ENCODE measurements around the gene DHDDS.
"Not testable (repeated sequence)": the region's sequence is repeated elsewhere in the genome, so short reads cannot be mapped to it uniquely, and the experiment has no call there.

Gene DHDDS

GRCh38 chr1:26431979-26432695 is at the start of gene DHDDS:
DHDDS (plus strand) TSS chr1:26432321; CDS start chr1:26432946, 625 bp downstream.
- DNase-seq (ENCODE audit: low spot score): peak; percentile 100

- DNase-seq (ENCODE audit: low spot score): no peak
These were observed 48.0 kb upstream of the DHDDS start for GRCh38 chr1:26384076-26384475.

- DNase-seq (ENCODE audit: low spot score): not testable (repeated sequence)
These were observed 47.1 kb upstream of the DHDDS start for GRCh38 chr1:26385063-26385462.

GRCh38 chr1:26387447-26387846 is 44.7 kb upstream of the DHDDS start:
- DNase-seq (ENCODE audit: low spot score): no peak

GRCh38 chr1:26388791-26389445 is 43.2 kb upstream of the DHDDS start:
- no peak for DNase-seq (ENCODE audit: low spot score)

GRCh38 chr1:26389604-26390247 is 42.4 kb upstream of the DHDDS start:
- DNase-seq (ENCODE audit: low spot score): no peak

GRCh38 chr1:26391450-26391849 is 40.7 kb upstream of the DHDDS start:
- peak; percentile 60 for DNase-seq (ENCODE audit: low spot score)

- DNase-seq (ENCODE audit: low spot score): no peak
These were observed 36.4 kb upstream of the DHDDS start for GRCh38 chr1:26395754-26396153.

- DNase-seq (ENCODE audit: low spot score): no peak
These were observed 33.1 kb upstream of the DHDDS start for GRCh38 chr1:26399034-26399433.

- no peak for DNase-seq (ENCODE audit: low spot score)
These were observed 30.2 kb upstream of the DHDDS start for GRCh38 chr1:26401891-26402290.

- DNase-seq (ENCODE audit: low spot score): no peak
These were observed 28.5 kb upstream of the DHDDS start for GRCh38 chr1:26403656-26404055.

GRCh38 chr1:26404641-26405040 is 27.5 kb upstream of the DHDDS start:
- no peak for DNase-seq (ENCODE audit: low spot score)

GRCh38 chr1:26405281-26405915 is 26.7 kb upstream of the DHDDS start:
- DNase-seq (ENCODE audit: low spot score): no peak

- peak; percentile 43 for DNase-seq (ENCODE audit: low spot score)
These were observed 23.5 kb upstream of the DHDDS start for GRCh38 chr1:26408604-26409003.

GRCh38 chr1:26409191-26409807 is 22.8 kb upstream of the DHDDS start:
- DNase-seq (ENCODE audit: low spot score): no peak

- no peak for DNase-seq (ENCODE audit: low spot score)
These were observed 21.2 kb upstream of the DHDDS start, which contains the start of gene LIN28A for GRCh38 chr1:26410706-26411623. LIN28A (plus strand) TSS chr1:26410817; CDS start chr1:26410892, 75 bp downstream.

GRCh38 chr1:26411624-26412074 is 20.5 kb upstream of the DHDDS start:
- no peak for DNase-seq (ENCODE audit: low spot score)

GRCh38 chr1:26412180-26412840 is 19.8 kb upstream of the DHDDS start:
- no peak for DNase-seq (ENCODE audit: low spot score)

GRCh38 chr1:26413031-26413430 is 19.1 kb upstream of the DHDDS start:
- DNase-seq (ENCODE audit: low spot score): no peak

- peak; percentile 85 for DNase-seq (ENCODE audit: low spot score)
These were observed 14.9 kb upstream of the DHDDS start for GRCh38 chr1:26417111-26417759.
